ENCODE results near the gene RNF213. TPM values are rescaled to one million over a fixed set of nuclear protein-coding genes. Genes with fewer than 3 reads are reported as not detected.

The RNF213 gene
- total RNA-seq, 1 experiment from 2014 or later: 13.0 TPM

GRCh38 chr17:80382446-80382845 lies 121.8 kb downstream of the RNF213 start:
- Histone ChIP-seq H3K36me3 (no peaks in the 10 kb centered on the region; the same call in 1 of the 2 replicates), H3K27me3 (no peaks in the 10 kb centered on the region), H3K9me3 (replicated peaks) (no peaks in the 10 kb centered on the region), H3K4me1 (peaks cover 41% of the 10 kb centered on the region), H3K4me3 (no peak overlapping the region), H3K27ac (peak overlapping the region; percentile 30)
- peak; percentile 94 to 96 for DNase-seq

DNA sequence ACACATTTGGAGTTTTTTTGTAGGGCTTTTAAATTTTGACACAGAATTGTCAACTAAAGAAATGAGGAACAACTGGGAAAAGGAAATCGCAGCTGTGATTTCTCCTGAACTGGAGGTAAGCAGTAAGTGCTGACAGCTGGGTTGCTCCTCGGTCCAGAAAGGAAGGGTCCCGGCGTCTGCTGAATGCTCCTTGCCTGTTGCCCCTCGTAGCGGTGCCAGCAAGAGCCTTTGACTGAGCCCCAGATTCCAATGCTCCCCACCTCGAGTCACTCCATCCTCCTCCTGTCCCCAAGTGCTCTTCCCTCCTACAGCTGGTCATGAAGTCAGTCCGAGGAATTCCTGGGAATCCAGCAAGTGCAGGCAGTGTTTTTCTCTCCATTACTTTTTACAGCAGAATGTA lies 122.3 kb downstream of the RNF213 start:
- Histone ChIP-seq H3K36me3 (no peaks in the 10 kb centered on the region), H3K4me3 (no peak overlapping the region), H3K27me3 (no peaks in the 10 kb centered on the region), H3K9me3 (replicated peaks) (no peaks in the 10 kb centered on the region), H3K4me1 (peaks cover 41% of the 10 kb centered on the region), H3K27ac (peak overlapping the region; percentile 30)
- DNase-seq: peak; percentile 60 to 76

DNA sequence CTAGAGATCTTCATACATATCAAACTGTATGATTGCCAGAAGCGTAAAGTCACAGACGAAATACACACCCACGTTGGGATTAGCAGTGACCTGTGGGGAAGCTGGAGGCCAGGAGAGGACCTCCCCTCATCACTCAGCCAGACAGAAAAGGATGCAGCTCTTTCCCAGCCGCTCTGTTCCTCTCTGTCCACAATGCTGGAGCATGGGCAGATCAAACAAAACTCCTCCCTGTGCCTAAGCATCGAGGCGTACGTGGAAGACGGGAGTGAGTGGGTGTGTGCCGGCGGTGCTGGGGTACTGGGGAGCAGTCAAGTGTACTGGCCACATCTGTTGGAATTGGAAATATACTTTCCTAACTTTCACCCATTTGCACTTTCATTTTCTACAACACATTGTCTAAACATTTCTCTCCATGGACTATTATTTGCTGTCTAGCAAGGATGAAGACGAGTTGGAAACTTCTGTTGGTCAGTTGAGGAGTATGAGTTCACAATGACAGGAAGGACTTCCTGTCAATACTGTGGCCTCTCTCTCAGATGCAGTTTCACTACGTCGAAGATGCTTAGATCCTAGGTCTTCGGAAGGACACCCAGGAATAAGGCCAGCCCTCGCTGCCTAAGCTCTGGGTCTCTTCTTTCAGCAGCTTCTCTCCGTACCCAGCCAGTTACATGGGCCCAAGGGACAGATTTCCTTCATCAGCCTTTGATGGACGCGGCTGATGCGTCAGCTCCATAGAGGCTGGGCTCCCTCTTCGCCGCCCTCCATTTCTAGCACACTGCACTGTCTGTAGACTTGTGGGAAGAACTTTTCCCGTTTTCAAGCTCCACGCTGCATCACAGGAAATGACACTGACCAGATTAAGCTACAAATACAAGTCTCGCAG lies 123.7 kb downstream of the RNF213 start:
- Histone ChIP-seq H3K36me3 (no peaks in the 10 kb centered on the region), H3K9me3 (replicated peaks) (no peaks in the 10 kb centered on the region), H3K27me3 (no peaks in the 10 kb centered on the region), H3K4me1 (peaks cover 54% of the 10 kb centered on the region), H3K27ac (no peak overlapping the region; the same call in 1 of the 2 replicates), H3K4me3 (no peak overlapping the region)
- no peak for DNase-seq

GRCh38 chr17:80385046-80385445 lies 124.4 kb downstream of the RNF213 start:
- DNase-seq: no peak
- Histone ChIP-seq H3K4me1 (peaks cover 59% of the 10 kb centered on the region), H3K9me3 (replicated peaks) (no peaks in the 10 kb centered on the region), H3K4me3 (no peak overlapping the region), H3K27me3 (no peaks in the 10 kb centered on the region), H3K36me3 (no peaks in the 10 kb centered on the region), H3K27ac (no peak overlapping the region)

DNA sequence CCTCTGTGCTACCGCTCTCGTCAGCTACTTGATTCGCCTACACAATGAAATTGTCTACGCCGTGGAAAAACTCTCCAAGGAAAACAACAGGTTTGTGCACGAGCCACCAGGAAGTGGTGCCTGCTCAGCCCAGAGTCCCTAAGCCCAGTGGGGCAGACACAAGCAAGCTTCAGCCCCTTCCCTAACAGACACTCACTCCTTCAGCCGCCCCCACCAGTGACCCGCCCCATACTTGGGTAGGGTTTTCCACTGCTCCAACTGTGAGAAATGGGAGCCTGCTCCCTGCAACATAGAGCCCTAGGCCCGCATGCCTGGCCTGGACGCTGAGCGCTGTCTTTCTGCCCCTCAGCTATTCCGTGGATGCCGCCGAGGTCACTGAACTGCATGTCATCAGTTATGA lies 125.7 kb downstream of the RNF213 start:
- Histone ChIP-seq H3K27ac (no peak overlapping the region), H3K36me3 (no peaks in the 10 kb centered on the region), H3K27me3 (no peaks in the 10 kb centered on the region), H3K4me1 (peaks cover 67% of the 10 kb centered on the region), H3K4me3 (no peak overlapping the region), H3K9me3 (replicated peaks) (no peaks in the 10 kb centered on the region)
- no peak for DNase-seq

DNA sequence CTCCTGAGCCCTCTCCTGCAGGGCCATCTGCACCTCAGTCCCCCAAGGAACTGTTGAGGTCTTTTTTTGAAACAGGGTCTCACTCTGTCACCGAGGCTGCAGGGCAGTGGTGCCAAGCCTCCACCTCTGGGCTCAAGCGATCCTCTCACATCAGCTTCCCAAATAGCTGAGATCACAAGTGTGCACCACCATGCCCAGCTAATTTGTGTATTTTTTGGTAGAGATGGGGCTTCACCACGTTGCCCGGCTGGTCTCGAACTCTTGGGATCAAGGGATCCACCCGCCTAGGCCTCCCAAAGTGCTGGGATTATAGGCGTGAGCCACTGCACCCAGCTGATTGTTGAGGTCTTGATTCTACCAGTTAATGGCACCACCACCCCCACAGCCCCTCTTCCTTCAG lies 126.4 kb downstream of the RNF213 start:
- H3K36me3 ChIP-seq: no peaks in the 10 kb centered on the region

GRCh38 chr17:80388175-80388574 lies 127.5 kb downstream of the RNF213 start:
- Histone ChIP-seq H3K36me3 (no peaks in the 10 kb centered on the region), H3K27ac (no peak overlapping the region)
- no peak for DNase-seq

More for the DNA sequence above, 126.4 kb downstream of the RNF213 start:
- no peaks in the 10 kb centered on the region for H3K9me3 ChIP-seq (replicated peaks)
- H3K27ac ChIP-seq: no peak overlapping the region
- no peak overlapping the region for H3K4me3 ChIP-seq
- H3K27me3 ChIP-seq: no peaks in the 10 kb centered on the region
- H3K4me1 ChIP-seq: peaks cover 60% of the 10 kb centered on the region
- no peak for DNase-seq

GRCh38 chr17:80388601-80389000 lies 127.9 kb downstream of the RNF213 start:
- Histone ChIP-seq H3K27me3 (no peaks in the 10 kb centered on the region), H3K4me1 (peaks cover 50% of the 10 kb centered on the region), H3K36me3 (no peaks in the 10 kb centered on the region), H3K4me3 (no peak overlapping the region), H3K9me3 (replicated peaks) (no peaks in the 10 kb centered on the region), H3K27ac (peak overlapping the region; percentile 79)
- no peak for DNase-seq

More at GRCh38 chr17:80388175-80388574, 127.5 kb downstream of the RNF213 start:
- peaks cover 51% of the 10 kb centered on the region for H3K4me1 ChIP-seq
- no peaks in the 10 kb centered on the region for H3K27me3 ChIP-seq
- H3K4me3 ChIP-seq: no peak overlapping the region
- no peaks in the 10 kb centered on the region for H3K9me3 ChIP-seq (replicated peaks)

GRCh38 chr17:80389011-80389995 lies 128.7 kb downstream of the RNF213 start:
- H3K36me3 ChIP-seq: no peaks in the 10 kb centered on the region
- H3K9me3 ChIP-seq (replicated peaks): no peaks in the 10 kb centered on the region
- peaks cover 44% of the 10 kb centered on the region for H3K4me1 ChIP-seq
- no peaks in the 10 kb centered on the region for H3K27me3 ChIP-seq
- peak overlapping the region; percentile 79 for H3K27ac ChIP-seq
- H3K4me3 ChIP-seq: peak overlapping the region; percentile 14
- peak; percentile 95 to 98 for DNase-seq

GRCh38 chr17:80393241-80393890 lies 132.7 kb downstream of the RNF213 start:
- Histone ChIP-seq H3K27ac (no peak overlapping the region), H3K9me3 (replicated peaks) (no peaks in the 10 kb centered on the region), H3K4me3 (no peak overlapping the region), H3K36me3 (no peaks in the 10 kb centered on the region), H3K27me3 (no peaks in the 10 kb centered on the region), H3K4me1 (peaks cover 39% of the 10 kb centered on the region)
- DNase-seq: no peak

GRCh38 chr17:80393961-80394360 lies 133.3 kb downstream of the RNF213 start:
- no peaks in the 10 kb centered on the region for H3K9me3 ChIP-seq (replicated peaks)
- no peak overlapping the region for H3K27ac ChIP-seq
- DNase-seq: no peak
- no peaks in the 10 kb centered on the region for H3K27me3 ChIP-seq
- H3K4me1 ChIP-seq: peaks cover 33% of the 10 kb centered on the region
- H3K36me3 ChIP-seq: no peaks in the 10 kb centered on the region
- H3K4me3 ChIP-seq: no peak overlapping the region

- Histone ChIP-seq H3K4me3 (no peak overlapping the region), H3K9me3 (replicated peaks) (no peaks in the 10 kb centered on the region), H3K27me3 (no peaks in the 10 kb centered on the region), H3K36me3 (no peaks in the 10 kb centered on the region), H3K4me1 (peaks cover 27% of the 10 kb centered on the region), H3K27ac (no peak overlapping the region)
- no peak for DNase-seq
Observed at GRCh38 chr17:80394629-80395216, 134.1 kb downstream of the RNF213 start.

GRCh38 chr17:80395402-80396151 lies 134.9 kb downstream of the RNF213 start:
- DNase-seq: no peak
- H3K9me3 ChIP-seq (replicated peaks): no peaks in the 10 kb centered on the region
- no peak overlapping the region for H3K4me3 ChIP-seq
- no peaks in the 10 kb centered on the region for H3K27me3 ChIP-seq
- no peaks in the 10 kb centered on the region for H3K36me3 ChIP-seq
- no peak overlapping the region for H3K27ac ChIP-seq
- H3K4me1 ChIP-seq: peaks cover 19% of the 10 kb centered on the region

Data from SJCRH30 (cell line).